Activated B cell treated with CpG ODN at 0.5 μM for 24 hours (primary cell): ENCODE results near the gene GCLC. TPM values are rescaled to one million over a fixed set of nuclear protein-coding genes. Genes with fewer than 3 reads are reported as not detected.

Experiments
- ATAC-seq: fragments of 200-7000 bp; cut with Tn5 transposase; one replicate; pipeline ENCODE4 v1.10.0; 2021; ENCODE audit warnings: low read depth, mild to moderate bottlenecking, moderate library complexity
- CTCF ChIA-PET: fragments of 350-600 bp; sonication (Branson Sonifier 250); formaldehyde crosslinking; loops from one replicate; lab custom pipeline; 2021; ENCODE audit warnings: antibody characterized with exemption; lab: Charles Lee
- POLR2A ChIA-PET: fragments of 350-600 bp; sonication (Branson Sonifier 250); formaldehyde crosslinking; loops from one replicate; lab custom pipeline; 2021; ENCODE audit warnings: antibody characterized with exemption; lab: Charles Lee
- DNase-seq: peaks from one replicate; pipeline ENCODE4 v3.0.0; 2022
- H3K27ac Mint-ChIP-seq: one replicate; pipeline ENCODE4 v1.8.0; 2020; ENCODE audit warnings: mixed read lengths
- H3K27me3 Mint-ChIP-seq: one replicate; pipeline ENCODE4 v1.8.0; 2021; ENCODE audit warnings: mixed read lengths
- H3K36me3 Mint-ChIP-seq: one replicate; pipeline ENCODE4 v1.8.0; 2021; ENCODE audit warnings: low read depth, mixed read lengths
- H3K4me1 Mint-ChIP-seq: one replicate; pipeline ENCODE4 v1.8.0; 2021; ENCODE audit warnings: mixed read lengths
- H3K4me3 Mint-ChIP-seq: one replicate; pipeline ENCODE4 v1.8.0; 2020; ENCODE audit warnings: mild to moderate bottlenecking, mixed read lengths
- H3K9me3 Mint-ChIP-seq: one replicate; pipeline ENCODE4 v1.8.0; 2020; ENCODE audit warnings: mixed read lengths
- CTCF ChIP-seq: fragments of 200-600 bp; IDR thresholded peaks from one replicate; pipeline ENCODE4 v1.8.0; 2022; ENCODE audit warnings: antibody characterized with exemption, mild to moderate bottlenecking
- intact Hi-C: fragments of 100-400 bp; cut with micrococcal nuclease; formaldehyde crosslinking; loops from one replicate; pipeline ENCODE4 v1.15.1; 2024
- total RNA-seq: library from RNA; stranded (reverse); gene quantifications from 2 replicates; pipeline ENCODE4 v1.2.3, GENCODE V29; 2022

GCLC gene
- total RNA-seq, 1 donor from 2014 or later: 26.6 TPM

GRCh38 chr6:53587291-53587690 lies 42.4 kb upstream of the GCLC start:
- no peak for TF ChIP-seq CTCF
- ChIA-PET POLR2A (no interaction called here), CTCF (no interaction called here)
- no peak for ATAC-seq
- Mint-ChIP-seq H3K36me3 (no peaks in the 10 kb centered on the region), H3K4me1 (peaks cover 6% of the 10 kb centered on the region), H3K27ac (no peak overlapping the region), H3K4me3 (no peak overlapping the region), H3K9me3 (no peaks in the 10 kb centered on the region), H3K27me3 (no peaks in the 10 kb centered on the region)
- intact Hi-C loops: no loop called here
- DNase-seq: no peak

GRCh38 chr6:53585208-53585900 lies 40.5 kb upstream of the GCLC start:
- Mint-ChIP-seq H3K4me1 (peaks cover 12% of the 10 kb centered on the region), H3K9me3 (no peaks in the 10 kb centered on the region), H3K36me3 (no peaks in the 10 kb centered on the region), H3K27ac (no peak overlapping the region), H3K4me3 (no peak overlapping the region), H3K27me3 (no peaks in the 10 kb centered on the region)
- TF ChIP-seq CTCF: no peak
- peak; percentile 31 for ATAC-seq
- DNase-seq: no peak
- ChIA-PET POLR2A (no interaction called here), CTCF (no interaction called here)
- intact Hi-C loops: no loop called here

- Mint-ChIP-seq H3K4me1 (peaks cover 12% of the 10 kb centered on the region), H3K27me3 (no peaks in the 10 kb centered on the region), H3K9me3 (no peaks in the 10 kb centered on the region), H3K27ac (no peak overlapping the region), H3K4me3 (no peak overlapping the region), H3K36me3 (no peaks in the 10 kb centered on the region)
- intact Hi-C loops: no loop called here
- no peak for TF ChIP-seq CTCF
- ChIA-PET CTCF (no interaction called here), POLR2A (no interaction called here)
- ATAC-seq: no peak
- DNase-seq: no peak
Observed at GRCh38 chr6:53584726-53585125, 39.8 kb upstream of the GCLC start.

GRCh38 chr6:53583451-53583850 lies 38.5 kb upstream of the GCLC start:
- intact Hi-C loops: no loop called here
- DNase-seq (no peak), ATAC-seq (no peak)
- Mint-ChIP-seq H3K4me1 (peaks cover 12% of the 10 kb centered on the region), H3K4me3 (no peak overlapping the region), H3K36me3 (no peaks in the 10 kb centered on the region), H3K27ac (no peak overlapping the region), H3K27me3 (no peaks in the 10 kb centered on the region), H3K9me3 (no peaks in the 10 kb centered on the region)
- ChIA-PET POLR2A (no interaction called here), CTCF (no interaction called here)
- no peak for TF ChIP-seq CTCF

GRCh38 chr6:53582963-53583362 lies 38.1 kb upstream of the GCLC start:
- Mint-ChIP-seq H3K4me3 (no peak overlapping the region), H3K4me1 (peaks cover 12% of the 10 kb centered on the region), H3K27me3 (no peaks in the 10 kb centered on the region), H3K9me3 (no peaks in the 10 kb centered on the region), H3K27ac (no peak overlapping the region), H3K36me3 (no peaks in the 10 kb centered on the region)
- DNase-seq (no peak), ATAC-seq (no peak)
- TF ChIP-seq CTCF: no peak
- intact Hi-C loops: no loop called here
- ChIA-PET POLR2A (interaction anchor here (0.6 kb wide), 1 partner anchor 9 kb away, joined by 4 read pairs; no protein-coding TSS in a partner anchor), CTCF (no interaction called here)
